A673 (cell line): ENCODE measurements around the gene P2RY4. TPM values are rescaled to one million over a fixed set of nuclear protein-coding genes. Genes with fewer than 3 reads are reported as not detected.

ENCODE experiments used
- BruUV-seq: library from RNA; stranded (reverse); fragments of 400-500 nt; replicated peaks from 2 replicates; lab custom pipeline; 2021; lab: Mats Ljungman, UMichigan
- CTCF ChIA-PET: fragments of 300-600 bp; sonication (Branson Sonifier 250); formaldehyde crosslinking; loops from one replicate; lab custom pipeline; 2022; ENCODE audit warnings: antibody characterized with exemption; lab: Charles Lee
- POLR2A ChIA-PET: fragments of 300-600 bp; sonication (Branson Sonifier 250); formaldehyde crosslinking; loops from one replicate; lab custom pipeline; 2022; ENCODE audit warnings: antibody characterized with exemption; ENCODE audit not compliant: low non-redundant PET; lab: Charles Lee
- DNase-seq: peaks from one replicate; pipeline ENCODE4 v3.0.0-alpha.2; 2015; ENCODE audit warnings: low spot score
- H3K27ac ChIP-seq: fragments of 200-600 bp; sonication (generic); 2 replicates; pipeline ENCODE4 v1.5.1; 2016; ENCODE audit warnings: mixed run types, low read depth, mild to moderate bottlenecking, mixed read lengths, antibody characterized with exemption, low read length; ENCODE audit not compliant: poor library complexity, severe bottlenecking
- H3K27me3 ChIP-seq: fragments of 200-600 bp; sonication (generic); replicated peaks from 2 replicates; pipeline ENCODE4 v1.6.1; 2017; ENCODE audit warnings: mixed run types, low read depth, mild to moderate bottlenecking, mixed read lengths, antibody characterized with exemption, low read length; ENCODE audit not compliant: insufficient read depth, poor library complexity
- H3K36me3 ChIP-seq: fragments of 200-600 bp; sonication (generic); 2 replicates; pipeline ENCODE4 v1.6.1; 2016; ENCODE audit warnings: mixed run types, mild to moderate bottlenecking, mixed read lengths, antibody characterized with exemption, low read length; ENCODE audit not compliant: insufficient read depth, poor library complexity, severe bottlenecking
- H3K4me1 ChIP-seq: fragments of 200-600 bp; sonication (generic); 2 replicates; pipeline ENCODE4 v1.6.1; 2017; ENCODE audit warnings: mixed run types, mild to moderate bottlenecking, mixed read lengths, antibody characterized with exemption, low read length; ENCODE audit not compliant: insufficient read depth, poor library complexity, severe bottlenecking
- H3K4me3 ChIP-seq: fragments of 200-600 bp; sonication (generic); 2 replicates; pipeline ENCODE4 v1.5.1; 2016; ENCODE audit warnings: low read depth, mixed run types, mild to moderate bottlenecking, mixed read lengths, low read length; ENCODE audit not compliant: poor library complexity, severe bottlenecking
- H3K9me3 ChIP-seq: fragments of 200-600 bp; sonication (generic); 2 replicates; pipeline ENCODE4 v1.6.1; 2016; ENCODE audit warnings: mixed run types, low read depth, mild to moderate bottlenecking, mixed read lengths, antibody characterized with exemption, low read length; ENCODE audit not compliant: poor library complexity, severe bottlenecking
- CTCF ChIP-seq: fragments of 300-800, 200-600 bp; sonication (generic); conservative IDR thresholded peaks from 2 replicates; pipeline ENCODE4 v1.5.1; 2017; ENCODE audit warnings: low read depth, mild to moderate bottlenecking, antibody characterized with exemption, low read length, moderate library complexity, mixed read lengths
- EZH2 ChIP-seq: fragments of 200-600 bp; sonication (generic); IDR thresholded peaks from 2 replicates; pipeline ENCODE4 v1.6.1; 2017; ENCODE audit warnings: borderline replicate concordance, low read depth, mild to moderate bottlenecking, mixed read lengths, antibody characterized with exemption, low read length; ENCODE audit not compliant: poor library complexity, severe bottlenecking
- intact Hi-C: fragments of 100-400 bp; cut with micrococcal nuclease; formaldehyde crosslinking; loops from one replicate; pipeline ENCODE4 v1.10.0; 2022; ENCODE audit not compliant: unreplicated experiment
- total RNA-seq: library from RNA; stranded (reverse); gene quantifications from 2 replicates; pipeline ENCODE4 v1.2.3, GENCODE V29; 2021

The P2RY4 gene
- total RNA-seq, 1 experiment from 2014 or later = not detected

GRCh38 chrX:70255452-70255851, 4.6 kb downstream of the P2RY4 start:
- no peak for DNase-seq
- POLR2A ChIA-PET = no interaction called here
- intact Hi-C loops = no loop called here
- Histone ChIP-seq H3K27ac (no peak overlapping the region), H3K4me3 (no peak overlapping the region), H3K36me3 (no peaks in the 10 kb centered on the region), H3K27me3 (peaks cover 5% of the 10 kb centered on the region), H3K4me1 (no peaks in the 10 kb centered on the region), H3K9me3 (no peaks in the 10 kb centered on the region)
- CTCF ChIA-PET = no interaction called here
- BruUV-seq = no TSS peak
- TF ChIP-seq CTCF (no peak), EZH2 (no peak)

GRCh38 chrX:70254909-70255308, 5.1 kb downstream of the P2RY4 start:
- POLR2A ChIA-PET = no interaction called here
- no peaks in the 10 kb centered on the region for H3K4me1 ChIP-seq
- no peak for TF ChIP-seq EZH2
- TF ChIP-seq CTCF = no peak
- H3K36me3 ChIP-seq = no peaks in the 10 kb centered on the region
- no peak overlapping the region for H3K27ac ChIP-seq
- DNase-seq = no peak
- no TSS peak for BruUV-seq
- H3K27me3 ChIP-seq = peaks cover 5% of the 10 kb centered on the region
- CTCF ChIA-PET = no interaction called here
- H3K4me3 ChIP-seq = no peak overlapping the region
- H3K9me3 ChIP-seq = no peaks in the 10 kb centered on the region
- intact Hi-C loops = no loop called here

- POLR2A ChIA-PET = no interaction called here
- H3K27ac ChIP-seq = no peak overlapping the region
- H3K9me3 ChIP-seq = no peaks in the 10 kb centered on the region
- no peak overlapping the region for H3K4me3 ChIP-seq
- CTCF ChIA-PET = no interaction called here
- BruUV-seq = no TSS peak
- intact Hi-C loops = no loop called here
- H3K27me3 ChIP-seq = peaks cover 5% of the 10 kb centered on the region
- no peaks in the 10 kb centered on the region for H3K4me1 ChIP-seq
- TF ChIP-seq CTCF (no peak), EZH2 (no peak)
- no peak for DNase-seq
- H3K36me3 ChIP-seq = no peaks in the 10 kb centered on the region
These were observed 6.0 kb downstream of the P2RY4 start for GRCh38 chrX:70254063-70254400.
